Peyer's patch (tissue), 4 donors: ENCODE measurements around the gene MAPKAPK3.

ENCODE experiments used
- CTCF ChIP-seq, 6 experiments: fragments of 450-650 bp in 4 of 6; fragments of 200-600 bp in 2 of 6; sonication (generic) in 1 of 6; IDR thresholded peaks; one replicate each; pipeline ENCODE4 v1.5.1; 2017 to 2019; ENCODE audit warnings: antibody characterized with exemption in 6 of 6, mild to moderate bottlenecking in 3 of 6, moderate library complexity in 1 of 6
- POLR2A ChIP-seq, 2 donors: fragments of 450-650 bp; IDR thresholded peaks; one replicate each; pipeline ENCODE4 v1.5.1; 2017; ENCODE audit warnings: antibody characterized with exemption in 2 of 2, mild to moderate bottlenecking in 2 of 2, moderate library complexity in 2 of 2

- TF ChIP-seq CTCF (IDR thresholded peaks at IDR 0.05) (no peak), POLR2A (IDR thresholded peaks at IDR 0.05) (no peak)
These were observed 41.5 kb downstream of the MAPKAPK3 start for GRCh38 chr3:50658416-50658815.
